ENCODE data around the gene CCDC191. TPM values are rescaled to one million over a fixed set of nuclear protein-coding genes. Genes with fewer than 3 reads are reported as not detected.

CCDC191 gene
- polyA plus RNA-seq, 2 of the 4 experiments (the other 2 are of a cell fraction), result 2.5 to 5.0 TPM

GRCh38 chr3:113966172-113966571 is 90.2 kb downstream of the CCDC191 start:
- 47% methylated on average over 2 of the region's 2 CpGs for WGBS (ENCODE audit: missing lambda C conversion rate)
- Histone ChIP-seq H3K4me1 (no peaks in the 10 kb centered on the region), H3K4me3 (no peak overlapping the region), H3K9me3 (no peaks in the 10 kb centered on the region), H3K27ac (no peak overlapping the region), H3K4me2 (no peak overlapping the region)
- TF ChIP-seq HOXA7 (CRISPR knock-in tag; IDR thresholded peaks at IDR 0.05) (no peak), HMGXB4 (CRISPR knock-in tag; IDR thresholded peaks at IDR 0.05; ENCODE audit: borderline replicate concordance) (no peak), ZC3H11A (IDR thresholded peaks at IDR 0.05) (no peak), EHMT2 (IDR thresholded peaks at IDR 0.05; ENCODE audit: low read depth) (no peak), POLR2A (IDR thresholded peaks at IDR 0.05; ENCODE audit: low read length) (no peak), SREBF2 (IDR thresholded peaks at IDR 0.05) (no peak), EHF (CRISPR knock-in tag; IDR thresholded peaks at IDR 0.05) (no peak), BCL3 (IDR thresholded peaks at IDR 0.05) (no peak), NR3C1 (IDR thresholded peaks at IDR 0.05) (no peak)
- FAIRE-seq, result no peak
- peak in 1 of 2 experiments; percentile 63; a peak in 2 of 6 replicates for ATAC-seq
- POLR2A ChIA-PET, result no interaction called here
- DNase-seq (ENCODE audit: low read depth in 1 of 2, low spot score in 1 of 2), result no peak
- CTCF ChIA-PET, result interaction anchor here (1.6 kb wide), 1 partner anchor 121 kb away, joined by 3 read pairs; no protein-coding TSS in a partner anchor

- WGBS (ENCODE audit: missing lambda C conversion rate), result 81% methylated on average over 3 of the region's 3 CpGs
- TF ChIP-seq FOXS1 (CRISPR knock-in tag; IDR thresholded peaks at IDR 0.05) (no peak), RCOR1 (IDR thresholded peaks at IDR 0.05; ENCODE audit: low read depth, low read length) (no peak), HOXB5 (CRISPR knock-in tag; IDR thresholded peaks at IDR 0.05) (no peak), REST (IDR thresholded peaks at IDR 0.05) (no peak), E2F6 (IDR thresholded peaks at IDR 0.05; ENCODE audit: borderline replicate concordance, low read depth) (no peak), CBX2 (IDR thresholded peaks at IDR 0.05; ENCODE audit: borderline replicate concordance, low read depth) (no peak), SMC3 (IDR thresholded peaks at IDR 0.05) (no peak), HMGXB4 (CRISPR knock-in tag; IDR thresholded peaks at IDR 0.05; ENCODE audit: borderline replicate concordance) (no peak), NFE2L2 (conservative IDR thresholded peaks at IDR 0.05; ENCODE audit: low read length) (no peak), PHF8 (IDR thresholded peaks at IDR 0.05; ENCODE audit: borderline replicate concordance, low read depth) (no peak), ESRRA (IDR thresholded peaks at IDR 0.05; ENCODE audit: borderline replicate concordance, low read length) (no peak), ELK1 (IDR thresholded peaks at IDR 0.05; ENCODE audit: low read depth, low read length) (no peak), KDM1A (IDR thresholded peaks at IDR 0.05; ENCODE audit: low read depth) (no peak), PBX3 (IDR thresholded peaks at IDR 0.05) (no peak), RFX5 (IDR thresholded peaks at IDR 0.05) (no peak), MAZ (IDR thresholded peaks at IDR 0.05; ENCODE audit: borderline replicate concordance, low read depth, low read length) (no peak), ZC3H11A (IDR thresholded peaks at IDR 0.05) (no peak), TP53 (CRISPR knock-in tag; IDR thresholded peaks at IDR 0.05) (no peak), NR3C1 (IDR thresholded peaks at IDR 0.05) (no peak), TFCP2L1 (CRISPR knock-in tag; IDR thresholded peaks at IDR 0.05) (no peak)
- H3K9me3 ChIP-seq, result no peaks in the 10 kb centered on the region
- CTCF ChIA-PET, result no interaction called here
- H3K4me1 ChIP-seq, result no peaks in the 10 kb centered on the region
- H3K27ac ChIP-seq, result no peak overlapping the region
- POLR2A ChIA-PET, result no interaction called here
- DNase-seq (ENCODE audit: low read depth in 1 of 2, low spot score in 1 of 2) (no peak), FAIRE-seq (no peak), ATAC-seq (no peak)
- H3K4me2 ChIP-seq, result no peak overlapping the region
- no peak overlapping the region for H3K4me3 ChIP-seq
Observed at GRCh38 chr3:113963879-113964278, 92.4 kb downstream of the CCDC191 start.

All from A549 (cell line).